Common myeloid progenitor, CD34-positive (primary cell): ENCODE data around the gene ACRBP.

Experiments
- CTCF ChIA-PET: fragments of 350-600 bp; sonication (Branson Sonifier 250); formaldehyde crosslinking; loops from one replicate; lab custom pipeline; 2021; ENCODE audit warnings: antibody characterized with exemption; lab: Charles Lee
- POLR2A ChIA-PET: fragments of 350-600 bp; sonication (Branson Sonifier 250); formaldehyde crosslinking; loops from one replicate; lab custom pipeline; 2021; ENCODE audit warnings: antibody characterized with exemption; lab: Charles Lee
- DNase-seq, 3 donors: peaks; one replicate each; pipeline versions ENCODE4 v3.0.0 to v3.0.0-alpha.2; 2013
- H3K27ac ChIP-seq, 2 experiments: 1 replicate in 1 of 2; 2 replicates in 1 of 2; pipeline ENCODE4 v1.7.0; 2013; ENCODE audit warnings: inconsistent platforms in 2 of 2, low read length in 2 of 2, mild to moderate bottlenecking in 2 of 2, low read depth in 1 of 2, moderate library complexity in 1 of 2; ENCODE audit not compliant: severe bottlenecking in 2 of 2, insufficient read depth in 1 of 2, poor library complexity in 1 of 2
- H3K27me3 ChIP-seq, 5 experiments: replicated peaks in 2 of 5; 1 replicate in 3 of 5; 2 replicates in 2 of 5; pipeline versions ENCODE4 v1.6.1 to v1.7.0; 2013; ENCODE audit warnings: low read length in 4 of 5, mild to moderate bottlenecking in 2 of 5, moderate library complexity in 2 of 5, inconsistent platforms in 1 of 5; ENCODE audit not compliant: insufficient read depth in 5 of 5, control insufficient read depth in 4 of 5
- H3K36me3 ChIP-seq, 4 experiments: 1 replicate in 2 of 4; 2 replicates in 2 of 4; pipeline versions ENCODE4 v1.6.1 to v1.7.0; 2013; ENCODE audit warnings: low read length in 3 of 4, control low read depth in 1 of 4, mild to moderate bottlenecking in 1 of 4; ENCODE audit not compliant: control insufficient read depth in 4 of 4, insufficient read depth in 4 of 4
- H3K4me1 ChIP-seq, 4 experiments: 1 replicate in 3 of 4; 2 replicates in 1 of 4; pipeline versions ENCODE4 v1.6.1 to v1.7.1; 2013; ENCODE audit warnings: low read length in 3 of 4, mild to moderate bottlenecking in 3 of 4, control low read depth in 1 of 4, inconsistent platforms in 1 of 4, moderate library complexity in 1 of 4; ENCODE audit not compliant: control insufficient read depth in 4 of 4, insufficient read depth in 4 of 4; ENCODE audit errors: control extremely low read depth in 1 of 4
- H3K4me3 ChIP-seq, 7 experiments: 1 replicate in 4 of 7; 2 replicates in 3 of 7; pipeline versions ENCODE4 v1.5.1 to v1.7.0; 2013; ENCODE audit warnings: mild to moderate bottlenecking in 7 of 7, low read length in 6 of 7, moderate library complexity in 6 of 7, inconsistent platforms in 2 of 7, low read depth in 2 of 7, control low read depth in 1 of 7; ENCODE audit not compliant: insufficient read depth in 4 of 7, control insufficient read depth in 1 of 7; ENCODE audit errors: extremely low read depth in 1 of 7
- H3K9me3 ChIP-seq, 5 experiments: 1 replicate in 4 of 5; 2 replicates in 1 of 5; pipeline versions ENCODE4 v1.6.1 to v1.7.1; 2013; ENCODE audit warnings: low read length in 4 of 5, mild to moderate bottlenecking in 2 of 5, inconsistent platforms in 1 of 5, low read depth in 1 of 5, moderate library complexity in 1 of 5; ENCODE audit not compliant: control insufficient read depth in 4 of 5, insufficient read depth in 2 of 5; ENCODE audit errors: control extremely low read depth in 1 of 5
- WGBS: methylation state at CpG from one replicate; pipeline ENCODE4 v1.1.5; 2013; ENCODE audit not compliant: insufficient coverage; 5-methylcytosine and 5-hydroxymethylcytosine counted together

The ACRBP gene

DNA sequence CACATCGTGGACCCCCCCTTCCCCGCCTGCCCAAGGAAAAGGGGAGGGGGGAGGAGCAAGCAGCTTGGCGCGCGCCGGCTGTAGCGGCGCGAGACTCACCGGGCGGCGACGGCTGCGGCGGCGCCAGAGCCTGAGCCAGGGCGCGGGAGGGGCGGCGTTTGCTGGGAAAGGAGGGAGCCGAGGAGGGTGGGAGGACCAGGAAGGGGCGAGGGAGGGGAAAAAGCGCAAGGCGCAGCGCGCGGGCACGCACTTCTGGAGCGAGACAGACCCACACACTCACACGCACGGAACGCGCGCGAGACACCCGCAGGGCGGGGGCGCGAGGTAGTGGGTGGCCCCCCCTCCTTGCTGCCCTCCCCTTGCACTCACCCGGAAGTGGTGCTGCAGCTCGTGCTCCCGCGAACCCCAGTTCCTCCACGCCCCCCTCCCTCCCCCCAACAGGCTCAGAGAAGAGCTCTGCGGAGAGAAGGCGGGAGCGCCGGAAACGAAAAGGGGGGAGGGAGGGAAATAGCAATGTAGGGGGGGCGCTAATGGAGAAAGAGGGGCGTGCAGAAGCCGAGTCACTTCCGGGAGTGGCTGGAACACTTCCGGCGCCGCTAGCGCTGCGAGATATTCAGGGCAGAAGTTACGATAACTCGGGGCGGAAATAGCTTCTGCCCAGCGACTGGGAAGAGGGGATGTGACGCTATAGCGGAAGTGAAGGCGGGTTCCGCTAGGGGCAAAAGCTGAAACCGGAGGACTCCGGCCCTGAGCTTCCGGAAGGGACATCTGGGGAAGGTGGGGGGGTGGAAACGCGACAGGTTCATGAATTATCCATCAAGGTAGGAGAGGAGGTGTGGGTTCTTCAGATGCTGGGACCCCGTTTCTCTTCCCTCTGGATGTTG is 42.0 kb upstream of the ACRBP start, which contains the start of gene ZNF384:
TSS of gene ZNF384 (minus strand) at position 377 of the 884 bp plus-strand sequence. CDS start 9,855 bp downstream, outside the sequence.
- POLR2A ChIA-PET: interaction anchor here (0.5 to 1.9 kb wide), 18 partner anchors 9 to 255 kb away, joined by 3 to 33 read pairs (median 3); partner anchors contain the start of genes C12orf57, COPS7A, MLF2 and MRPL51
- Histone ChIP-seq H3K9me3 (no peaks in the 10 kb centered on the region), H3K4me3 (peak within 1 kb of the TSS; percentile 58 to 96 (median 87)), H3K4me1 (peaks cover 12 to 44% (median 38%) of the 10 kb centered on the region in 4 experiments), H3K36me3 (peaks cover 0 to 12% (median under 1%) of the 10 kb centered on the region in 4 experiments), H3K27me3 (no peaks in the 10 kb centered on the region), H3K27ac (peak within 1 kb of the TSS; percentile 85 to 95)
- 0% methylated on average over 51 of the region's 72 CpGs for WGBS
- DNase-seq: peak; percentile 98 to 99 (median 98)
- CTCF ChIA-PET: interaction anchor here (0.7 to 7.3 kb wide), 13 partner anchors 15 to 126 kb away, joined by 3 to 59 read pairs (median 5); partner anchors contain the start of gene COPS7A

DNA sequence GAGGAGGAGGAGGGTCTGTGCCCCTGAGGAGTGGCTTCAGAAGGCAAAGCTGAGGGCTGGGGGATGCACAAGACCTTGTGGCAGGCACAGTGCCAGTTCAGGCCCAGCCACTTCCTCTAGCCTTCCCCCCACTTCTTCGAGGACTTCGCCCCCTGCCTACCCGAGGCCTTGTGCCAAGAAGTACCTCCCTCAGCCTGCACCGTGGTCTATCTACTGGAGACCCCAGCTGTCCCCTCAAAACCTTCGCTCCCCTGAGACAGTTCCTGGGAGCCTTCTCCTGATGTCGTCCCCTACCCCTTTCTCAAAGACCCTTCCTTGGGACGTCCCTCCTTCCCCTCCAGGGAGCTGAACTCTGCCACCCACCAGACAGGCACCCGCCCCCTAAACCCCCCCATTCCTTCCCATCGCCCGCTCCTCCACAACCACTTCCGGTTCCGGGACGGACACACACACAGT is 41.3 kb upstream of the ACRBP start:
- CTCF ChIA-PET: interaction anchor here (0.9 to 7.3 kb wide), 12 partner anchors 14 to 126 kb away, joined by 3 to 59 read pairs (median 5); partner anchors contain the start of gene COPS7A

DNA sequence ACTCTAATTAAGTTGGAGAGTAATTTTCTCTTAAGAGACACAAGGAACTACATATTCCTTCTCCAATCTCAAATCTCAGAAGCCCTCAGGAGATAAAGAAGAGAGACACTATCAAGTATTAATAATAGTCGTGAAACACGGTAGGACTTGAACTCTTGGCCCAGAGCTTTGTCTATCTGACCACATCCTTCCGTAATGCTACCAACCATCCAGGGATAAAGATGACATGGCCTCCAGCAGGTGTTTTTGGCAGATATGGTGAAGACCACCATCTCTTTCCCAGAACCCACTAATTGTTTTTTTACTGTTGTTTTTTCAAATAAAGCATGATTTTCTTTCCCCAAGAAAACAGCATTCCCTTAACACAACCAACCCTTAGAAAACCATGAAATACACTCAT is 38.6 kb upstream of the ACRBP start:
- Histone ChIP-seq H3K36me3 (peaks cover 0 to 33% (median 11%) of the 10 kb centered on the region in 4 experiments), H3K27me3 (no peaks in the 10 kb centered on the region), H3K27ac (peak overlapping the region in 1 of 2 experiments; percentile 58), H3K4me1 (peaks cover 12 to 44% (median 35%) of the 10 kb centered on the region in 4 experiments), H3K9me3 (no peaks in the 10 kb centered on the region), H3K4me3 (no peak overlapping the region)
- POLR2A ChIA-PET: no interaction called here
- CTCF ChIA-PET: interaction anchor here (0.6 to 7.3 kb wide), 9 partner anchors 20 to 138 kb away, joined by 3 to 59 read pairs (median 3); partner anchors contain the start of gene COPS7A
- 60% methylated on average over 1 of the region's 3 CpGs for WGBS
- peak in 1 of 3 donors; percentile 41 for DNase-seq

More for the DNA sequence above, 41.3 kb upstream of the ACRBP start:
- no peaks in the 10 kb centered on the region for H3K27me3 ChIP-seq
- H3K27ac ChIP-seq: peak overlapping the region; percentile 85 to 95
- DNase-seq: peak; percentile 69 to 92 (median 90)
- WGBS: 0% methylated on average over 6 of the region's 13 CpGs
- peak overlapping the region; percentile 58 to 96 (median 87) for H3K4me3 ChIP-seq
- peaks cover 0 to 17% (median 3%) of the 10 kb centered on the region in 4 experiments for H3K36me3 ChIP-seq
- H3K9me3 ChIP-seq: no peaks in the 10 kb centered on the region
- POLR2A ChIA-PET: interaction anchor here (0.8 to 1.9 kb wide), 10 partner anchors 10 to 195 kb away, joined by 3 to 33 read pairs (median 3); partner anchors contain the start of genes COPS7A, MLF2, MRPL51 and USP5
- H3K4me1 ChIP-seq: peaks cover 12 to 44% (median 38%) of the 10 kb centered on the region in 4 experiments

DNA sequence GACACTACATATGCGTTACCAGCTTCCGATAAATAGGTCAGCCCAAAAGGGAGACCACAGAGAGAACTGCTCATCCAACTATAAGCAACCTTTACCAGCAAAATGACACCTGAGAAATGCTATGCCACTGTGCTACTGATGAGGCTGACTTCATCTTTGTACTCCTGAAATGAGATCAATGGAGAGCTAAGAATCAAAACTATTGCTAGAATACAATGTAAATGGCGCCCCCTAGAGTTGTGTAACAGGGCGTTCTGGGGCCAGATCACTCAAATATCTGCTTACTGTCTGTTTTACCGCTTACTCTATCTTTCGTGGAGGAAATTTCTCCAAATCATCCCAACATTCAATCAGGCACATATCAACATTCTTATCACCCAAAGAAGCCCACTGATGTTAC is 37.4 kb upstream of the ACRBP start:
- CTCF ChIA-PET: interaction anchor here (0.9 to 7.3 kb wide), 15 partner anchors 10 to 133 kb away, joined by 3 to 59 read pairs (median 5); partner anchors contain the start of genes ACRBP, CHD4 and COPS7A
- 33% methylated on average over 1 of the region's 6 CpGs for WGBS
- H3K27ac ChIP-seq: no peak overlapping the region
- no peaks in the 10 kb centered on the region for H3K27me3 ChIP-seq
- POLR2A ChIA-PET: no interaction called here
- H3K36me3 ChIP-seq: peaks cover 1 to 41% (median 17%) of the 10 kb centered on the region in 4 experiments
- no peak overlapping the region for H3K4me3 ChIP-seq
- no peaks in the 10 kb centered on the region for H3K9me3 ChIP-seq
- H3K4me1 ChIP-seq: peaks cover 10 to 33% (median 28%) of the 10 kb centered on the region in 4 experiments
- DNase-seq: peak; percentile 66 to 80 (median 80)

DNA sequence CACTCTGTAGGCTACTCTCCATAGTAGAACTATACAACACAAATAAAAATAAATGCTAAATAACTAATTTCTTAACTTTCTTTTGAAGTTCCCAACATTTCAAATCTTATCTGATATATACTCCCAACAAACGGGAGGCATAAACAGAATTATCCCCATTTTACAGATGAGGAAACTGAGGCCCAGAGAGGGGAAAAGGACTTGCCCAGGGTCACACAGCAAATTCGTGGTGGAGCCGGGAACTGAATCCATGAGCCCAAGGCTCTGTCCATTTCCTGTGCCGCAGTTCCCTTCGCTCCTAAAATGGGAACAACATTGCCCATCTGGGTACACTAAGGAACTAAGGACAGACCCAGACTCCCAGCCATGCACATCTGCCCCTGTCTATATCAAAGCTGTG is 29.7 kb upstream of the ACRBP start:
- DNase-seq: no peak
- POLR2A ChIA-PET: no interaction called here
- no peaks in the 10 kb centered on the region for H3K9me3 ChIP-seq
- H3K4me1 ChIP-seq: no peaks in the 10 kb centered on the region
- CTCF ChIA-PET: interaction anchor here (1.3 to 1.9 kb wide), 2 partner anchors 10 to 13 kb away, joined by 5 read pairs; no protein-coding TSS in a partner anchor
- H3K27me3 ChIP-seq: no peaks in the 10 kb centered on the region
- H3K36me3 ChIP-seq: peaks cover 26 to 86% (median 74%) of the 10 kb centered on the region in 4 experiments
- 100% methylated on average over 5 of the region's 5 CpGs for WGBS
- H3K27ac ChIP-seq: no peak overlapping the region
- no peak overlapping the region for H3K4me3 ChIP-seq

DNA sequence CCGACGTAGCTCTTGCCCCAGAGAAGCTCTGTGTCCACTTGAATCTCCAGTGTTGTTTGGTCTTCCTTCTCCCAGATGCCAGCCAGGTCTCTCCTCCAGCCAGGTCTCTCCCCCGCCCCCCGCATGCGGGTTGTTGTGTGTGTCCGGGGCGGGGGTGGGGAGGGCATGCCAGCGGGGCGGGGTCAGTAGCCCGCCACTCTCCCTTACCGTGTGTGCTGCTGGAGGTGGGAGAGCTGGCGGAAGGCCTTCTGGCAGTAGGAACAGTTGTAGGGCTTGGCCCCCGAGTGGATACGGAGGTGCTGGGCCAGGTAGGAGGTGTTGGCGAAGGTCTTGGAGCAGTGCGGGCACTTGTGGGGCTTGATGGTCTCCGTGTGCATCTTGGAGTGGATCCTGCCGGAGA is 24.9 kb upstream of the ACRBP start:
- 100% methylated on average over 2 of the region's 18 CpGs for WGBS
- Histone ChIP-seq H3K36me3 (peaks cover 36 to 95% (median 78%) of the 10 kb centered on the region in 4 experiments), H3K4me1 (no peaks in the 10 kb centered on the region), H3K27me3 (no peaks in the 10 kb centered on the region), H3K27ac (no peak overlapping the region), H3K9me3 (no peaks in the 10 kb centered on the region), H3K4me3 (no peak overlapping the region)
- ChIA-PET CTCF (interaction anchor here (1.9 kb wide), 1 partner anchor 17 kb away, joined by 5 read pairs; the partner anchor contains the start of gene ZNF384), POLR2A (no interaction called here)
- no peak for DNase-seq
